LNCAP (cell line): ENCODE data around the gene TMEM179.

Source experiments
- TF ChIP-seq, protein P1 (sequence below): fragments of 450-650 bp; IDR thresholded peaks from 2 replicates; pipeline ENCODE4 v1.5.1; 2017; ENCODE audit warnings: mild to moderate bottlenecking

Gene TMEM179

DNA sequence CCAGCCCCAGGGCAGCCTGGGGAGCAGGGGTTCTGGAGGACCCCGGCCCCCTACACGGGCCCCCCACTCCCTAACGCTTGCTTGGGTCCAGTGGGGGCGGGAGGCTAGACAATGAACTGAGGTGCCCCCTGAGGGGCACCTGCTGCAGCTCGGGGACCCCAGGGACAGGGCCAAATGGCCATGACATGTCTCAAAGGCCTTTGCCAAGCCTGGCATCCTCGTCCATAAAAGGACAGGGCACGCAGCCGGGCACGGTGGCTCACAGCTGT lies 36.7 kb downstream of the TMEM179 start:
- TF ChIP-seq, protein P1, sequence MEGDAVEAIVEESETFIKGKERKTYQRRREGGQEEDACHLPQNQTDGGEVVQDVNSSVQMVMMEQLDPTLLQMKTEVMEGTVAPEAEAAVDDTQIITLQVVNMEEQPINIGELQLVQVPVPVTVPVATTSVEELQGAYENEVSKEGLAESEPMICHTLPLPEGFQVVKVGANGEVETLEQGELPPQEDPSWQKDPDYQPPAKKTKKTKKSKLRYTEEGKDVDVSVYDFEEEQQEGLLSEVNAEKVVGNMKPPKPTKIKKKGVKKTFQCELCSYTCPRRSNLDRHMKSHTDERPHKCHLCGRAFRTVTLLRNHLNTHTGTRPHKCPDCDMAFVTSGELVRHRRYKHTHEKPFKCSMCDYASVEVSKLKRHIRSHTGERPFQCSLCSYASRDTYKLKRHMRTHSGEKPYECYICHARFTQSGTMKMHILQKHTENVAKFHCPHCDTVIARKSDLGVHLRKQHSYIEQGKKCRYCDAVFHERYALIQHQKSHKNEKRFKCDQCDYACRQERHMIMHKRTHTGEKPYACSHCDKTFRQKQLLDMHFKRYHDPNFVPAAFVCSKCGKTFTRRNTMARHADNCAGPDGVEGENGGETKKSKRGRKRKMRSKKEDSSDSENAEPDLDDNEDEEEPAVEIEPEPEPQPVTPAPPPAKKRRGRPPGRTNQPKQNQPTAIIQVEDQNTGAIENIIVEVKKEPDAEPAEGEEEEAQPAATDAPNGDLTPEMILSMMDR: no peak

GRCh38 chr14:104567141-104567956 lies 37.2 kb downstream of the TMEM179 start:
- TF ChIP-seq, protein P1: no peak

DNA sequence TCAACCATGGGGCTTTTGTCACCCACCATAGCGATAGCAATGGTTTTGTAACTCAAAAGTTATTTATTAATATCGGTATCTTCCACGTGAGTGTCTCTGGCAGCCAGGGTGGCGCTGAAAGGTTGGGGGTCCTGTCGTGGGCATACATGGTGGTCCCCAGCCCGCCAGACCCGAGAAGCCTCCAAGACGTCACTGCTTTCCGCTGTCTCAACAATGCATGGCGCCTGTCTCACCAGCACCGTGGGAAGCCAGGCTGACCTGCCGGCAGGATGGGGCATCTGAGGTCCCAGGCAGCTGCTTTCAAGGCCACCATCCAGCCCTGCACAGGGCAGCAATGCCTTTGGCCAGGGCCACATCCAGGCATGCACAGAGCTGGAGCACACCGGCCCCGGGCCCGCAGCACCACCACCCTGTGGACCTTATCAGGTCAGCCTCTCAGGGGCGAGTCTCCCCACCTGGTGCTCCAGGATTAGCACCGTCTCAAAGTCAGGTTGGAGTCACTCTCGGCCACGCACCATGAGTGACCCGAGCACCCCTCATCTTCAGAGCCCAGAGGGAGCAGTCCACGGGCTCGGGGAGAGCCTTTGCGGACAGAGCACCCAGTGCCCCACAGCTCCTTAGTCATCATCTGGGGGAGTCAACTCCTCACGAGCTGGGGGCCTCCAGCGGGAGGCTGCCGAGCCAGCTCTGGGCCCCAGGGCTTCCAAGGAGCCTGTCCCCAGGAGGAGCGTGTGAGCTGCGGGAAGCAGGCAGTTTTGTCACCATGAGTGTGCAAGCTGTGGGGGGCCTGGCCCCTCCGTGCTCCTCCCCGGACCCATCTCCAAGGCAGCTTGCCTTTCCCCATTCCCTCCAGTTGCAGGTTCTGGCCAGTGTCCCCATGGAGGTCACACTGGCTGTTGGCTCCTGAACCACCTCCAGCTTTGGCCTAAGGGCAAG lies 39.6 kb downstream of the TMEM179 start:
- TF ChIP-seq, protein P1: no peak

DNA sequence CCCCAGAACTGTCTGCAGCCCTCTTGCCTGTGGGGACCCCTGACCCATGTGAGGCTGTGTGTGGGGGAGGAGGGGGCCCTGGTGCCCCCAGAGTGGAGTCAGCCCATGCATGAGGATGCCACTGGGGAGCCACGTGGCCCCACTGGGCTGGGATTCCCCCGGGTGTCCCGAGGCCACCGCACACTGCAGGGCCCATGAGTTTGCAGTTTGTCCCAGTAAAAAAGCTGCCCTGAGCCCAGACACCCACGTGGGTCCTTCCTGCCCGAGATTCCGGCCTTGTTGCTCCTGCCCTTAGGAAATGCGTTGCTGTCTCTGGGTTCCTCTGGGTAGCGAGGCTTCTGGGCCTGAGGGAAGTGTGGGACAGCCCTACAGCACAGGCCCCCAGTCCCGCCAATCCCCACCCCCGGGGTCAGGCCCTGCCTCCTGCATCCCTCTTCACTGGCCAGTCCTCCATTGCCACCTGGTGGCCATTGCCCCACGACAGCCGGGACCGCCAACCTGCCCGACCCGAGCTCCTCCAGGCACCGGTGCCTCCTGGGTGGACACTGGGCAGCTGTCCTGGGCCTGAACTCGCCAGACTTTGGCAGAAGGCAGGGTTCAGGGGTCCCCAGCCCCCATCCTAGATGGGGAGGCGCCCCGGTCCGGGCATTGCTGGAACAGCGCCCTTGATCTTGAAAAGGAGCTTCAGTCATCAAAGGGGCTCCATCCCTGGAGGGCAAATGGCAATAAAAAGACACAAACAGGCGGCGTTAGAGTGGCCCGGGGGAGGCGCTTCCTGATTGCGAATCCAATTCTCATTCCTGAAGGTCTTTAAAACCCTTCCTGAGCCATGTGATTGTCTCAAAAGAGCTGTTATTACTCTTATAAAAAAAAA lies 40.6 kb downstream of the TMEM179 start:
- TF ChIP-seq, protein P1: peak; percentile 90

GRCh38 chr14:104563191-104563741 lies 41.3 kb downstream of the TMEM179 start:
- TF ChIP-seq, protein P1: no peak

DNA sequence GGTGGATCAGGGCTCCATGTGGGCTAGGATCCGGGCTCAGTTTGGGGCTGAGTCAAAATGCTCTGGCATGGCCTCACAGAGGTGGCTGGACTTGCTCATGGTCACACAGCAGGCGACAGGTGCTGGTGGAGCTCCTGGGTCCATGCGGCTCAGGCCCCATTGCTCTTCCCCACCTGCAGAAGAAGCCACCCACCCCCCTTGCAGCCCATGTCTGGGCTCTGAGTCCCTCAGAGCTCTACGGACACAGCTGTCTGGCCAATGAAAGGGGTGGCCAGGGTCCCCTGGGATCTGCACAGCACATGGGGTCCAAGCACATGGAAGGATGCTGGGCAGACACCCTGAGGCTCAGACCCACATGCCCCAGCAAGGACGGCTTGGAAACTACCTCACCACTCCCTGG lies 42.0 kb downstream of the TMEM179 start:
- TF ChIP-seq, protein P1: no peak
